ENCODE measurements around the gene TNIK. TPM values are rescaled to one million over a fixed set of nuclear protein-coding genes. Genes with fewer than 3 reads are reported as not detected.

Gene TNIK
- polyA plus RNA-seq, 1 donor from 2014 or later = 19.3 TPM

GRCh38 chr3:171276923-171277322 lies 183.3 kb downstream of the TNIK start:
- Histone ChIP-seq H3K79me2 (replicated peaks; ENCODE audit: insufficient read depth, low read length) (no peaks in the 10 kb centered on the region), H3K4me3 (ENCODE audit: low read length) (no peak overlapping the region), H3K4me2 (ENCODE audit: low read length) (no peak overlapping the region), H2AFZ (ENCODE audit: low read depth, low read length) (no peak overlapping the region), H3K27ac (ENCODE audit: low read length) (no peak overlapping the region), H4K20me1 (ENCODE audit: insufficient read depth) (no peaks in the 10 kb centered on the region), H3K27me3 (ENCODE audit: insufficient read depth, low read depth, low read length) (no peaks in the 10 kb centered on the region), H3F3A (ENCODE audit: insufficient read depth, low read length, poor library complexity, severe bottlenecking) (no peaks in the 10 kb centered on the region), H3K9me2 (ENCODE audit: insufficient read depth, low read length) (no peaks in the 10 kb centered on the region), H3K9me3 (ENCODE audit: low read length) (no peaks in the 10 kb centered on the region), H3K9ac (ENCODE audit: low read length) (no peak overlapping the region), H3K36me3 (ENCODE audit: insufficient read depth, low read length) (no peaks in the 10 kb centered on the region)
- TF ChIP-seq SMC3 (conservative IDR thresholded peaks at IDR 0.05; ENCODE audit: poor library complexity) (no peak), EZH2 (IDR thresholded peaks at IDR 0.05; ENCODE audit: borderline replicate concordance, insufficient read depth, low read length, poor library complexity, severe bottlenecking) (no peak), RAD21 (conservative IDR thresholded peaks at IDR 0.05) (no peak), POLR2AphosphoS5 (IDR thresholded peaks at IDR 0.05) (no peak), TAF1 (IDR thresholded peaks at IDR 0.05; ENCODE audit: low read depth) (no peak), REST (IDR thresholded peaks at IDR 0.05; ENCODE audit: borderline replicate concordance) (no peak), EP300 (conservative IDR thresholded peaks at IDR 0.05; ENCODE audit: poor library complexity, severe bottlenecking) (no peak), MXI1 (conservative IDR thresholded peaks at IDR 0.05; ENCODE audit: poor library complexity, severe bottlenecking) (no peak), CTCF (IDR thresholded peaks at IDR 0.05; ENCODE audit: poor library complexity, severe bottlenecking) (no peak)

- no peak overlapping the region for H3K27ac ChIP-seq (ENCODE audit: low read length)
- H3K4me3 ChIP-seq (ENCODE audit: low read length) = no peak overlapping the region
- no peaks in the 10 kb centered on the region for H4K20me1 ChIP-seq (ENCODE audit: insufficient read depth)
- no peak overlapping the region for H3K4me2 ChIP-seq (ENCODE audit: low read length)
- TF ChIP-seq SMC3 (conservative IDR thresholded peaks at IDR 0.05; ENCODE audit: poor library complexity) = no peak
- no peak for TF ChIP-seq POLR2AphosphoS5 (IDR thresholded peaks at IDR 0.05)
- TF ChIP-seq EZH2 (IDR thresholded peaks at IDR 0.05; ENCODE audit: borderline replicate concordance, insufficient read depth, low read length, poor library complexity, severe bottlenecking) = no peak
- TF ChIP-seq RAD21 (conservative IDR thresholded peaks at IDR 0.05) = no peak
- no peak for TF ChIP-seq EP300 (conservative IDR thresholded peaks at IDR 0.05; ENCODE audit: poor library complexity, severe bottlenecking)
- TF ChIP-seq MXI1 (conservative IDR thresholded peaks at IDR 0.05; ENCODE audit: poor library complexity, severe bottlenecking) = no peak
- no peak for TF ChIP-seq REST (IDR thresholded peaks at IDR 0.05; ENCODE audit: borderline replicate concordance)
- TF ChIP-seq CTCF (IDR thresholded peaks at IDR 0.05; ENCODE audit: poor library complexity, severe bottlenecking) = no peak
- no peak for TF ChIP-seq TAF1 (IDR thresholded peaks at IDR 0.05; ENCODE audit: low read depth)
- no peak overlapping the region for H2AFZ ChIP-seq (ENCODE audit: low read depth, low read length)
- peaks cover 3% of the 10 kb centered on the region for H3F3A ChIP-seq (ENCODE audit: insufficient read depth, low read length, poor library complexity, severe bottlenecking)
- no peaks in the 10 kb centered on the region for H3K9me3 ChIP-seq (ENCODE audit: low read length)
- no peak overlapping the region for H3K9ac ChIP-seq (ENCODE audit: low read length)
- no peaks in the 10 kb centered on the region for H3K79me2 ChIP-seq (replicated peaks; ENCODE audit: insufficient read depth, low read length)
- H3K36me3 ChIP-seq (ENCODE audit: insufficient read depth, low read length) = no peaks in the 10 kb centered on the region
- H3K9me2 ChIP-seq (ENCODE audit: insufficient read depth, low read length) = no peaks in the 10 kb centered on the region
- H3K27me3 ChIP-seq (ENCODE audit: insufficient read depth, low read depth, low read length) = no peaks in the 10 kb centered on the region
These were observed 186.0 kb downstream of the TNIK start for GRCh38 chr3:171274222-171274621.
